Astrocyte (in vitro differentiated cells and primary cell): ENCODE measurements around the gene EBLN2. TPM values are rescaled to one million over a fixed set of nuclear protein-coding genes. Genes with fewer than 3 reads are reported as not detected.
"Not testable (repeated sequence)": the region's sequence is repeated elsewhere in the genome, so short reads cannot be mapped to it uniquely, and the experiment has no call there.

Experiments used
- DNase-seq: peaks from one replicate; pipeline ENCODE4 v3.0.0-alpha.2; 2010; ENCODE audit warnings: low read depth
- FAIRE-seq: peaks from 2 replicates; lab custom pipeline; 2011; peaks lifted over from hg19 to GRCh38; lab: Jason Lieb, UNC
- H2AFZ ChIP-seq: 2 replicates; pipeline ENCODE4 v1.6.0; 2012; ENCODE audit warnings: low read depth, low read length, inconsistent platforms
- H3K27ac ChIP-seq: 2 replicates; pipeline ENCODE4 v1.5.1; 2011; ENCODE audit warnings: low read depth, low read length, inconsistent platforms
- H3K27me3 ChIP-seq: 2 replicates; pipeline ENCODE4 v1.6.0; 2011; ENCODE audit warnings: low read length, inconsistent platforms; ENCODE audit not compliant: insufficient read depth
- H3K36me3 ChIP-seq: 2 replicates; pipeline ENCODE4 v1.5.1; 2011; ENCODE audit warnings: low read length, inconsistent platforms; ENCODE audit not compliant: insufficient read depth
- H3K4me1 ChIP-seq: 2 replicates; pipeline ENCODE4 v1.5.1; 2011; ENCODE audit warnings: low read length, inconsistent platforms; ENCODE audit not compliant: insufficient read depth
- H3K4me2 ChIP-seq: 2 replicates; pipeline ENCODE4 v1.6.0; 2012; ENCODE audit warnings: low read length, inconsistent platforms
- H3K4me3 ChIP-seq: 2 replicates; pipeline ENCODE4 v1.5.1; 2011; ENCODE audit warnings: low read depth, mild to moderate bottlenecking, low read length, inconsistent platforms; ENCODE audit not compliant: insufficient read depth
- H3K79me2 ChIP-seq: 2 replicates; pipeline ENCODE4 v1.6.0; 2012; ENCODE audit warnings: mild to moderate bottlenecking, low read length, inconsistent platforms; ENCODE audit not compliant: insufficient read depth
- H3K9ac ChIP-seq: 2 replicates; pipeline ENCODE4 v1.6.0; 2012; ENCODE audit warnings: mild to moderate bottlenecking, low read length, inconsistent platforms
- H3K9me3 ChIP-seq: 2 replicates; pipeline ENCODE4 v1.5.1; 2012; ENCODE audit warnings: low read depth, mild to moderate bottlenecking, low read length, inconsistent platforms; ENCODE audit not compliant: insufficient read depth
- H4K20me1 ChIP-seq: 2 replicates; pipeline ENCODE4 v1.6.0; 2012; ENCODE audit warnings: low read length, inconsistent platforms; ENCODE audit not compliant: insufficient read depth
- H3K27ac Mint-ChIP-seq: one replicate; pipeline ENCODE4 v1.8.0; 2021; ENCODE audit warnings: mild to moderate bottlenecking, mixed read lengths; ENCODE audit not compliant: unreplicated experiment
- H3K27me3 Mint-ChIP-seq: one replicate; pipeline ENCODE4 v1.8.0; 2021; ENCODE audit warnings: low read depth, mixed read lengths; ENCODE audit not compliant: unreplicated experiment
- H3K36me3 Mint-ChIP-seq: one replicate; pipeline ENCODE4 v1.8.0; 2021; ENCODE audit warnings: low read depth, mixed read lengths; ENCODE audit not compliant: unreplicated experiment
- H3K4me1 Mint-ChIP-seq: one replicate; pipeline ENCODE4 v1.8.0; 2021; ENCODE audit warnings: low read depth, mixed read lengths; ENCODE audit not compliant: unreplicated experiment
- H3K4me3 Mint-ChIP-seq: one replicate; pipeline ENCODE4 v1.8.0; 2021; ENCODE audit warnings: mild to moderate bottlenecking, moderate library complexity, mixed read lengths; ENCODE audit not compliant: unreplicated experiment
- H3K9me3 Mint-ChIP-seq: one replicate; pipeline ENCODE4 v1.8.0; 2021; ENCODE audit warnings: mild to moderate bottlenecking, mixed read lengths; ENCODE audit not compliant: unreplicated experiment
- EZH2 ChIP-seq: IDR thresholded peaks from 2 replicates; pipeline ENCODE4 v1.6.1; 2012; ENCODE audit warnings: mild to moderate bottlenecking, low read length, inconsistent platforms; ENCODE audit not compliant: insufficient read depth
- total RNA-seq: library from RNA; stranded (reverse); gene quantifications from 2 replicates; pipeline ENCODE4 v1.2.1, GENCODE V29; 2021
- TF ChIP-seq, protein P1 (sequence below): IDR thresholded peaks from 2 replicates; pipeline ENCODE4 v1.5.1; 2011; ENCODE audit warnings: low read depth, mild to moderate bottlenecking, inconsistent platforms, low read length, moderate library complexity; ENCODE audit not compliant: insufficient read depth

Gene EBLN2
- total RNA-seq, 1 donor from 2014 or later: 3.1 TPM

DNA sequence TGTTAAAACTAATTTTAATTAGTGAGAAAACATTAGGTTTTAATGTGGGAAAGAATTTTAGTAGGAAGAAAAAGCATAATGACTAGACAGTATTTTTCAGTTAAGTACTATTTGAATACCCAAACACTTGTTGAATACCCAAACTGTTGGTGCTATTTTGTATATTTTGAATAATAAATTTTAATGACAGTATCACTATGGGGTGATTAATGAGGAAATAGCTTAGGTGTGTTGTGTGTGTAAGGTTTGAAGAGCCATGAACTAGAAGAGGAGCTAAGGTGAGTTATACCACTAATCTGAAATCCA, 4.7 kb upstream of the EBLN2 start:
- Mint-ChIP-seq H3K27me3 (no peaks in the 10 kb centered on the region), H3K4me1 (peaks cover 17% of the 10 kb centered on the region), H3K27ac (no peak overlapping the region), H3K36me3 (no peaks in the 10 kb centered on the region), H3K9me3 (no peaks in the 10 kb centered on the region), H3K4me3 (no peak overlapping the region)
- Histone ChIP-seq H4K20me1 (peaks cover 70% of the 10 kb centered on the region), H3K27ac (no peak overlapping the region), H3K9ac (no peak overlapping the region), H2AFZ (no peak overlapping the region), H3K4me3 (no peak overlapping the region), H3K4me2 (no peak overlapping the region), H3K4me1 (peaks cover 4% of the 10 kb centered on the region), H3K27me3 (no peaks in the 10 kb centered on the region), H3K36me3 (peaks cover 3% of the 10 kb centered on the region), H3K79me2 (peaks cover 25% of the 10 kb centered on the region), H3K9me3 (no peaks in the 10 kb centered on the region)
- DNase-seq: no peak
- TF ChIP-seq, protein P1, sequence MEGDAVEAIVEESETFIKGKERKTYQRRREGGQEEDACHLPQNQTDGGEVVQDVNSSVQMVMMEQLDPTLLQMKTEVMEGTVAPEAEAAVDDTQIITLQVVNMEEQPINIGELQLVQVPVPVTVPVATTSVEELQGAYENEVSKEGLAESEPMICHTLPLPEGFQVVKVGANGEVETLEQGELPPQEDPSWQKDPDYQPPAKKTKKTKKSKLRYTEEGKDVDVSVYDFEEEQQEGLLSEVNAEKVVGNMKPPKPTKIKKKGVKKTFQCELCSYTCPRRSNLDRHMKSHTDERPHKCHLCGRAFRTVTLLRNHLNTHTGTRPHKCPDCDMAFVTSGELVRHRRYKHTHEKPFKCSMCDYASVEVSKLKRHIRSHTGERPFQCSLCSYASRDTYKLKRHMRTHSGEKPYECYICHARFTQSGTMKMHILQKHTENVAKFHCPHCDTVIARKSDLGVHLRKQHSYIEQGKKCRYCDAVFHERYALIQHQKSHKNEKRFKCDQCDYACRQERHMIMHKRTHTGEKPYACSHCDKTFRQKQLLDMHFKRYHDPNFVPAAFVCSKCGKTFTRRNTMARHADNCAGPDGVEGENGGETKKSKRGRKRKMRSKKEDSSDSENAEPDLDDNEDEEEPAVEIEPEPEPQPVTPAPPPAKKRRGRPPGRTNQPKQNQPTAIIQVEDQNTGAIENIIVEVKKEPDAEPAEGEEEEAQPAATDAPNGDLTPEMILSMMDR: no peak
- TF ChIP-seq EZH2: no peak
- FAIRE-seq: no peak

DNA sequence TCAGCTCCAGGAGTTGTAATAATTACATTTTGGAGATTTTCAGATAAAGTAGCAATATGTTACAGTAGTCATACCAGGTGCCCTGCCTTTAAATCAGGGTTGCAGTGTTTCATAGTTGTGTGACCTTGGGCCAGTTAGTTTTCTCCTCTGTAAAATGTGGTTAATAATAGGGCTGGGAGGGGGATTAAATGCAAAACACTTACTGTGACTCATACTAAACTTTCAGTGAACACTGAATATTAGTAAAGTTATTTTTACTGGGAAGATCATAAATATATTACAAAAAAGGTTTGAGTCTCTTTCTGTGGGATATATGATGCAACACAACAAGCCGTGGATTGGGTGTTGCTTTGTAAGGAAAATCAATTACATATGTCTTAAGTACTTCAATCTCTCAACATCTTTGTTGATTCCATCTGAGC, 1.1 kb upstream of the EBLN2 start:
- FAIRE-seq (no peak), DNase-seq (no peak)
- Histone ChIP-seq H3K4me1 (peaks cover 4% of the 10 kb centered on the region), H3K4me3 (no peak overlapping the region), H3K4me2 (no peak overlapping the region), H3K9ac (no peak overlapping the region), H2AFZ (no peak overlapping the region), H3K36me3 (peaks cover 20% of the 10 kb centered on the region), H4K20me1 (peaks cover 71% of the 10 kb centered on the region), H3K27ac (no peak overlapping the region), H3K9me3 (no peaks in the 10 kb centered on the region), H3K79me2 (peaks cover 21% of the 10 kb centered on the region), H3K27me3 (no peaks in the 10 kb centered on the region)
- no peaks in the 10 kb centered on the region for H3K27me3 Mint-ChIP-seq
- peaks cover 3% of the 10 kb centered on the region for H3K36me3 Mint-ChIP-seq
- H3K27ac Mint-ChIP-seq: no peak overlapping the region
- no peaks in the 10 kb centered on the region for H3K9me3 Mint-ChIP-seq
- TF ChIP-seq EZH2: no peak
- TF ChIP-seq, protein P1: no peak
- peaks cover 17% of the 10 kb centered on the region for H3K4me1 Mint-ChIP-seq
- no peak overlapping the region for H3K4me3 Mint-ChIP-seq

DNA sequence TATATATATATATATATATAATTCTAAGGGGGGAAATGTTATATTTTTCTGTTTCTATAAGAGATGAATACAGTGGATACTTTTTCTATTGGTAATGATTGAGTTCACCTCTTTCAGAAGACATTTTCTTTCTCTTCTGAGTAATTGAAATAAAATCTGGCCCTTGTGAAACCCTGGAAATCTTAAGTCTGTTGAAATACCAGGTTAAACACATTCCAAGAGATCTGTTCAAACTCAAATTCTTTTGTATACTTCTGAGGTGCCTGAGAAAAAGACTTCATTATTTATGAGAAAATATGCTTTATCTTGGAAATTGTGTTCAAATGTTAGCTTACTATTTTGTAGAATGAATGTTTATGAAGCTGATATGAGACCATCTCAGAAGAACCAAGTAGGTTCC, 4.8 kb downstream of the EBLN2 start:
- H4K20me1 ChIP-seq: peaks cover 31% of the 10 kb centered on the region
- H3K9ac ChIP-seq, H3K27ac Mint-ChIP-seq, DNase-seq, H3K9me3 Mint-ChIP-seq, H3K27me3 Mint-ChIP-seq, H3K27ac ChIP-seq, H3K27me3 ChIP-seq, H3K4me3 ChIP-seq, H3K4me1 ChIP-seq, H3K4me2 ChIP-seq, H2AFZ ChIP-seq, H3K36me3 Mint-ChIP-seq, H3K4me3 Mint-ChIP-seq, H3K9me3 ChIP-seq: not testable (repeated sequence)
- peaks cover 11% of the 10 kb centered on the region for H3K4me1 Mint-ChIP-seq
- FAIRE-seq: peak; percentile 52
- peaks cover 24% of the 10 kb centered on the region for H3K79me2 ChIP-seq
- peaks cover 32% of the 10 kb centered on the region for H3K36me3 ChIP-seq
